Measurements from ENCODE around the gene TMPRSS6.
A peak's percentile ranks its signal among the peaks of the same experiment; 100 is the strongest.

TMPRSS6 gene

DNA sequence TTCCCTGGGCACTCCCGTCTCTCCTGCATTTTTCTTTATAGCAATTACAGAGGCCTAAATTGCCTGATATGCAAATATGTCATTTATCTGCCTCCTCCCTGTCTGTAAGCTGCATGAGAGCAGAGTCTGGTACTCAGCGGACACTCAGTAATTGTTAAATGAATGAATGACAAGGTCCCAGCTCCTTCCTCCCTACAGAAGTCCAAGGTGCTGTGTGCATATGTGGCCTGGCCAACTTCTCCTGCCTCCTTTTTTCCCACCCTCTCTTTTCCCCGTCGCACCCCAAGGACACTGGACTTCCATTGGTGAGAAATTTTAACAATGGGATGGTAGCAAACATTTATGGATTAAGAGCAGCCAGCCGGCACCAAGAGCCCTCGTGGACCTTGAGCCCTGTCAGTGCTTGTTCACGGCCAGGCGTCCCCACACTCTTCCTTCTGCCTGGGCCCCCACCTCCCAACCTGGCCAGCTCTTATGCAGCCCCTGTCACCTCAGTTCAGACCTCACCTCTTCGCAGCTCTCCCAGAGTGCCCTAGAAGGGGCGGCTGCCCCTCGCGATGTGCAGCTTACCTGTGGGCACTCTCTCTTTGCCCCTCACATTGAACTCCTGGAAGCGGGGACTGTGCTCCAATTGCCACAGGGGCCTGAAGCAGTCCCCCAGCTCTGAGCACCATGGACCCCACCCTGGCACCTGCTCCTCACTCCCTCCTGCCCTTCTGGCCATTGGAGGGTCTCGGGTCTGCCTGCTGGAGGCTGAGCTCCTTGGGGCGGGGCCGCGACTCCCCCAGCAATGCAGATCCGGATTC, 1.5 kb downstream of the TMPRSS6 start:
- Histone ChIP-seq H3K36me3 (replicated peaks; ENCODE audit: low read depth, low read length) (no peaks in the 10 kb centered on the region), H3K9ac (ENCODE audit: low read length) (no peak overlapping the region), H3K79me2 (ENCODE audit: low read length) (no peaks in the 10 kb centered on the region), H3K4me2 (ENCODE audit: low read length) (no peak overlapping the region), H4K20me1 (ENCODE audit: insufficient read depth, low read length) (no peaks in the 10 kb centered on the region), H3K4me1 (ENCODE audit: low read length) (peaks cover 32% of the 10 kb centered on the region), H3K27me3 (ENCODE audit: low read depth, low read length) (peaks cover 16% of the 10 kb centered on the region; the same call in 1 of the 2 replicates), H2AFZ (ENCODE audit: low read depth, low read length) (no peak overlapping the region), H3K4me3 (ENCODE audit: low read length) (no peak overlapping the region), H3K27ac (ENCODE audit: low read length) (no peak overlapping the region), H3K9me3 (ENCODE audit: insufficient read depth, low read length) (no peaks in the 10 kb centered on the region)
- no peak for TF ChIP-seq EZH2phosphoT487 (IDR thresholded peaks at IDR 0.05; ENCODE audit: low read depth)
- TF ChIP-seq, protein P1, sequence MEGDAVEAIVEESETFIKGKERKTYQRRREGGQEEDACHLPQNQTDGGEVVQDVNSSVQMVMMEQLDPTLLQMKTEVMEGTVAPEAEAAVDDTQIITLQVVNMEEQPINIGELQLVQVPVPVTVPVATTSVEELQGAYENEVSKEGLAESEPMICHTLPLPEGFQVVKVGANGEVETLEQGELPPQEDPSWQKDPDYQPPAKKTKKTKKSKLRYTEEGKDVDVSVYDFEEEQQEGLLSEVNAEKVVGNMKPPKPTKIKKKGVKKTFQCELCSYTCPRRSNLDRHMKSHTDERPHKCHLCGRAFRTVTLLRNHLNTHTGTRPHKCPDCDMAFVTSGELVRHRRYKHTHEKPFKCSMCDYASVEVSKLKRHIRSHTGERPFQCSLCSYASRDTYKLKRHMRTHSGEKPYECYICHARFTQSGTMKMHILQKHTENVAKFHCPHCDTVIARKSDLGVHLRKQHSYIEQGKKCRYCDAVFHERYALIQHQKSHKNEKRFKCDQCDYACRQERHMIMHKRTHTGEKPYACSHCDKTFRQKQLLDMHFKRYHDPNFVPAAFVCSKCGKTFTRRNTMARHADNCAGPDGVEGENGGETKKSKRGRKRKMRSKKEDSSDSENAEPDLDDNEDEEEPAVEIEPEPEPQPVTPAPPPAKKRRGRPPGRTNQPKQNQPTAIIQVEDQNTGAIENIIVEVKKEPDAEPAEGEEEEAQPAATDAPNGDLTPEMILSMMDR (IDR thresholded peaks at IDR 0.05; ENCODE audit: low read depth, low read length), result no peak

DNA sequence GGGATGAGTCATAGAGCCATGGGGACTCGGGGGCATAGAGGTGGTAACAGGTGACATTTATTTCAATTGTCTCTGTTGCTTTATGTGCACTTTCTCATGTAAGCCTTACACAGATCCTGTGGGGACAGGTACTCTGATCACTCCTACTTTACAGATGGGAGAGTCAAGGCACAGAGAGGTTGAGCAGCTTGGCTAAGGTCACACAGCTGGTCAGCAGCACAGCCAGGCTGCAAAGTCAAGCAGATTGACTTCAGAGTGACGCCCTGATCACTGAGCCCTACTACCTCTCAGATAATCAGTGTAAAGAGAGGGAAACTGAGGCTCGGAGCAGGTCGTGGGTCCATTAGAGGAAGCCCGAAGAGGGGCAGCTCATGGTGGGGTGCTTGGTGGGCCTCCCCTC, 3.5 kb downstream of the TMPRSS6 start:
- no peaks in the 10 kb centered on the region for H3K9me3 ChIP-seq (ENCODE audit: insufficient read depth, low read length)
- no peak overlapping the region for H3K4me2 ChIP-seq (ENCODE audit: low read length)
- H3K27me3 ChIP-seq (ENCODE audit: low read depth, low read length), result peaks cover 16% of the 10 kb centered on the region; the same call in 1 of the 2 replicates
- H3K4me1 ChIP-seq (ENCODE audit: low read length), result peaks cover 53% of the 10 kb centered on the region
- no peak overlapping the region for H3K9ac ChIP-seq (ENCODE audit: low read length)
- no peak overlapping the region for H3K4me3 ChIP-seq (ENCODE audit: low read length)
- no peak overlapping the region for H3K27ac ChIP-seq (ENCODE audit: low read length)
- H4K20me1 ChIP-seq (ENCODE audit: insufficient read depth, low read length), result no peaks in the 10 kb centered on the region
- no peaks in the 10 kb centered on the region for H3K79me2 ChIP-seq (ENCODE audit: low read length)
- no peak overlapping the region for H2AFZ ChIP-seq (ENCODE audit: low read depth, low read length)
- H3K36me3 ChIP-seq (replicated peaks; ENCODE audit: low read depth, low read length), result no peaks in the 10 kb centered on the region
- TF ChIP-seq EZH2phosphoT487 (IDR thresholded peaks at IDR 0.05; ENCODE audit: low read depth), result no peak
- TF ChIP-seq, protein P1 (IDR thresholded peaks at IDR 0.05; ENCODE audit: low read depth, low read length), result no peak

DNA sequence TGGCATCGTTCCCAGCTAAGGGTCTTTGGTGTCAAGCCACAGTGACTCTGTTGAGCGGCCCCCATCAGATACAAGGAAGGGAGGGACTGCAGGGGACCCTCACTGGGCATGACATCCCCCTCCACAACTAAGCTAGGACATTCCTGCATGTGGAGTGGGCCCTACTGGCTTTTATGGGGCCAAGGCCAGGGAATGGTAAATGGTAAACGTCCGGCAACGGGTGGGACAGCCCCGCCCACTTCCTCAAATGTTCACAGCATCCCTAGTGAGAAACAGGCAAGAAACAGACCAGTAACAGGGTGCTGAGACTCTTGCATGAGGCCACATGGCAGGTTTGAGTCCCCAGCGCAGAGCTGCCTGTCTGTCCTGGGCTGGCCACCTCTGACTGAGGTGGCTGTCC, 4.4 kb downstream of the TMPRSS6 start:
- Histone ChIP-seq H3K27ac (ENCODE audit: low read length) (no peak overlapping the region), H3K27me3 (ENCODE audit: low read depth, low read length) (peaks cover 16% of the 10 kb centered on the region; the same call in 1 of the 2 replicates), H4K20me1 (ENCODE audit: insufficient read depth, low read length) (no peaks in the 10 kb centered on the region), H3K36me3 (replicated peaks; ENCODE audit: low read depth, low read length) (no peaks in the 10 kb centered on the region), H3K4me2 (ENCODE audit: low read length) (peak overlapping the region; percentile 11; the same call in 1 of the 2 replicates), H3K4me1 (ENCODE audit: low read length) (peaks cover 61% of the 10 kb centered on the region), H3K79me2 (ENCODE audit: low read length) (no peaks in the 10 kb centered on the region), H3K9me3 (ENCODE audit: insufficient read depth, low read length) (no peaks in the 10 kb centered on the region), H3K4me3 (ENCODE audit: low read length) (no peak overlapping the region), H2AFZ (ENCODE audit: low read depth, low read length) (no peak overlapping the region), H3K9ac (ENCODE audit: low read length) (no peak overlapping the region)
- TF ChIP-seq EZH2phosphoT487 (IDR thresholded peaks at IDR 0.05; ENCODE audit: low read depth), result no peak
- TF ChIP-seq, protein P1 (IDR thresholded peaks at IDR 0.05; ENCODE audit: low read depth, low read length), result no peak

DNA sequence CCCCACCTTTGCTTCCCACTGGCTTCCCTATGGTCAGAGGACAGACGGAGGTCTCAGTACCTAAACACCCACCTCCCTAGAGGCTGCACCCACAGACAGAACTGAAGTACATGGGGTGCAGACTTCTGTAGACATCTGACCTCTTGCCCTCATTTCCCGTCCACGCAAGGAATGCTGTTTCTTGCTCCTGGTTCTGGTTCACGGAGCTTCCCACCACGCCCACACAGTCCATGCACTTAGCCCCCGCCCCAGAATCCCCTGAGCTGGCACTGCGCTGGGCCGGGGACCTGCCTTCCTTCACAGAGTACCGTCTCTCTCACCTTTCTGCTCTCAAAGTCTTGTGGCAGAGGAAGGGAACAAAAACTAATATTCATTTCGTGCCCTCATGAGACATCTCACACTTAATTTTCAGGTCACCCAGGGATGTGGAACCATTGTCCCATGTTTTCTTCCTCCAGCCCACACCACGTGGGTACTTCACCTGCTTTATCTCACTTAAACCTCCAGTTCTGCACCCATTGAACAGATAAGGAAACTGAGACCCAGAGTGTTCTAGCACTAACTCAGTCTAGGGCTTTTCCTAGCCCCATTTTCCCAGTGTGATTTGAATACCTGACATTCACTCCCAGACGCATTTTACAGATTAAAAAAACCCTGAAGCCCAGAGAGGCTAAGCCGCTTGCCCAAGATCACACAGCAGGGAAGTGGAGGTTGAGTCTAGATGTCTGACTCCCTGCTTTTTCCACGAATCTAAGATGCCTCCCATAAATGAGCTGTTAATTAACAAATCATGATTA, 5.7 kb downstream of the TMPRSS6 start:
- peak overlapping the region; percentile 63 for H3K4me3 ChIP-seq (ENCODE audit: low read length)
- peak overlapping the region; percentile 40; the same call in 1 of the 2 replicates for H3K9ac ChIP-seq (ENCODE audit: low read length)
- no peaks in the 10 kb centered on the region for H4K20me1 ChIP-seq (ENCODE audit: insufficient read depth, low read length)
- H3K4me1 ChIP-seq (ENCODE audit: low read length), result peaks cover 67% of the 10 kb centered on the region
- H3K4me2 ChIP-seq (ENCODE audit: low read length), result peak overlapping the region; percentile 83
- peaks cover 16% of the 10 kb centered on the region; the same call in 1 of the 2 replicates for H3K27me3 ChIP-seq (ENCODE audit: low read depth, low read length)
- H3K36me3 ChIP-seq (replicated peaks; ENCODE audit: low read depth, low read length), result no peaks in the 10 kb centered on the region
- H3K27ac ChIP-seq (ENCODE audit: low read length), result peak overlapping the region; percentile 44
- H3K79me2 ChIP-seq (ENCODE audit: low read length), result no peaks in the 10 kb centered on the region
- no peak for TF ChIP-seq EZH2phosphoT487 (IDR thresholded peaks at IDR 0.05; ENCODE audit: low read depth)
- TF ChIP-seq, protein P1 (IDR thresholded peaks at IDR 0.05; ENCODE audit: low read depth, low read length), result no peak
- H3K9me3 ChIP-seq (ENCODE audit: insufficient read depth, low read length), result no peaks in the 10 kb centered on the region
- H2AFZ ChIP-seq (ENCODE audit: low read depth, low read length), result no peak overlapping the region
